Inferior parietal cortex (tissue), 1 donor: Measurements from ENCODE around the gene LPP.
"Not testable (repeated sequence)": the region's sequence is repeated elsewhere in the genome, so short reads cannot be mapped to it uniquely, and the experiment has no call there.

Experiments used
- DNase-seq: peaks from one replicate; pipeline ENCODE4 v3.0.0-alpha.2; 2016; ENCODE audit errors: extremely low spot score

LPP gene

GRCh38 chr3:188397766-188398705 lies 244.1 kb downstream of the LPP start:
- DNase-seq: no peak

DNA sequence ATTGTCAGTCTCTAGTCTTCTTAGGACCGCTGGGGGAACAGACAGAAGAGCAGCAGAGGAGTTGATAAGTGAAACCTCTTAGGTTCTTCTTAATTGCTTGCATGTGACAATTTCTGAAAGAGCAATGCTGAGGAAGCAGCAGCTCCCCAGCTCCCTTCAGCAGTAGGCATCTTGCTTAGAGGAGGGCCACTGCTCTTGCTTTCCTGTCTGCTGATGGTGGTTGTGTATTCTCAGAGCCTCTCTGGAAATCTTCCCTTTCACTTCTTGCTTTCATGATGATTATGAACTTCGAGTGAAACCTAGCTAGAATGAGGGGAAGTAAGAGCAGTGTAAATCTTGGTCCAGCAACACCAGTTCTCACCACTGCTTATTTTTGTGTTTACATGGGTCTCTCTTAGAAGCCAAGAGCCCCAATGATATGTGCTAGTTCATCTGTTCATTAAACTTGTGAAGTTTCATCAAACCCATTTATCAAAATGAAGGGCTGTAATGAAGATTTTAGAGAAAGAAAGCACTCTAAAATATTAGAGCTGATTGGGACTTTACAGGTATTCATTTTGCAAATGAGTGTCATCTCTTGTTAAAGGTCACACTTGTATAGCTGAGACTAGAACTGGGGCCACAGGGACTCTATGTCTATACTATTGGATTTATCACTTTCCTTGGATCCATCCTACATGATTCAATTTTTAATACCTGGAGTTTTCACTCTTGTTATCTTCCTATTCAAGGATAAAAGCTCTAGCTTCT lies 246.7 kb downstream of the LPP start:
- no peak for DNase-seq

DNA sequence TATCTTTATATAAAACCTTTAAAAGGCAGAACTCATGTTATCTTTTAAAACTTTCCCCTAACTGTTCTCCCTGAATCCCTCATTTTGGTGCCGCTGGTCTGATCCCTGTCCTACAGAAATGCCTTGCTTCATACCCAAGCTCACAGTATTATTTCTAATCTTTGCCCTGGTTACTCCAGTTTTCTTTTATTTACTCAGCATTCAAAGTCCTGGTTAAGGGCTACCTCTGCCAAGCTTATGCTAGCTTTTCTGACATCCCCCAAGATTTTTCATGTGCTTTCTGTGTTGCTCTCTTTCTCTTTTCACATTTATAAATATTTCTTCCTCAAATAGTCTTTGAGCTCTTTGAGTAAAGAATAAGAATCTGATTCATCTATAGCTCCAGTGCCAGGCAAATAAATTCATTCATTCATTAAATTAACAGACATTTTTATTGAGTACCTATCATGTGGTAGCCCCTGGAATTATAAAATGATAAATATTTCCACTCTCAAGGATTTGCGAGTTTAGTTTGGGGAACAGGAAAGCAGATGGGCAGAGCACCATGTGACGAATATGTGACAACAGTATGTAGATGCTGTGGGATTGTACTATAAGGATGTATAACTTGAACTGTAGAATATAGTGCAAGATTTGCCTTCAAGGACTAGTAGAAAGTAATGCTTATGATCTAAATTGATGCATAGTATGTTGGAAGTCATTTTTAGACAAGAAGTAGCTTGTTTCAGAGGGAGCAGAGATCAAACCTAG lies 247.5 kb downstream of the LPP start:
- no peak for DNase-seq

GRCh38 chr3:188402229-188402628 lies 248.3 kb downstream of the LPP start:
- no peak for DNase-seq

- DNase-seq: no peak
Measured at GRCh38 chr3:188403404-188403803, 249.4 kb downstream of the LPP start.

- no peak for DNase-seq
Measured at GRCh38 chr3:188404124-188404523, 250.2 kb downstream of the LPP start.

DNA sequence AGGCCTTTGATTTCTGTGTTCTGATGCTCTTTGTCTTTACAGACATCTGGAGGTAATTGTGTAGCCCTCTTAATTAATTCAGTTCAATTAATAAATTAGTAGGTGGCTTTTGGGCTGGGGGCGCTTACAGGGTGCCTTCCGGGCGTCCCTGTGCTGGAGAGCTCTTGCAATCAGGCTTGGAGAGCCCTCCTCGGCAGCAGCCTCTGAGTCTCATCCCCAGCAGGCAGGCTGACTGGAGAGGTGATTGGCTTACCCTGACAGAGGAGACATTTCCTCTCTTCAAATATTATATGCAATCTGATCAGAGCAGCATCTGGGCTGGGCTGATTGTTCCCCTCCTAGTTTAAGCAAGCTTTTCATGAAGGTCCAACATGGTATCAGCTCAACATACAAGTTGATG lies 250.7 kb downstream of the LPP start:
- no peak for DNase-seq

DNA sequence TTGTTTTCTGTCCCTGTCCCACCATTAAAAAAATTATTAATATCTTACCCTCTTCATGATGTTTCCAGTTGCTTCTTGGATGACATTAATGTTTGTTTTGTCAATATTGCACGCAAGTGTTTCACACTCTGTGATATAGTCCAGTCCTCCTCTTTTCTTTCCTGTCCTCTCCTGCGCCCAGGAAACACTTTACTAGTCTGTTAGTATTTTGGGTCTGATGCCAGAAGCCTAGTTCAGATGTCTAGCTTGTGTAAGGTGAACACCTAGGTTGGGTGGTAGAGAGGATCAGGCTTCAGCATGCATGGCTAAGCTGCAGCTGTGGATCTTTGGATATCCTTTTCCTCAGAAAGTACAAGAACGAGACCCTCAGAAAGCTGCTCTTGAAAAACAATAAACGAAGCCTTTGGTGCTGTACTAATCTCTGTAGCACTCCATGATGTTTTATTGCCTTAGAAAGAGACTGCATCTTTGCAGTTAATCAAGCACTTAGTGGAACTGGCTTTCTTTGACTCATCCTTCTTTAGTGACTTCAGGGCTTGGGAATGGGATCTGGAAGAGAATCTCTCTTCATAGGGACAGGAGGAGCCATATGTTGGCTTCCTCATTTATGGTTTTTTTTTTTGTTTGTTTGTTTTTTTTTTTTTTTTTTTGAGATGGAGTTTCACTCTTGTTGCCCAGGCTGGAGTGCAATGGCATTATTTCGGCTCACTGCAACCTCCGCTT lies 253.4 kb downstream of the LPP start:
- no peak for DNase-seq

DNA sequence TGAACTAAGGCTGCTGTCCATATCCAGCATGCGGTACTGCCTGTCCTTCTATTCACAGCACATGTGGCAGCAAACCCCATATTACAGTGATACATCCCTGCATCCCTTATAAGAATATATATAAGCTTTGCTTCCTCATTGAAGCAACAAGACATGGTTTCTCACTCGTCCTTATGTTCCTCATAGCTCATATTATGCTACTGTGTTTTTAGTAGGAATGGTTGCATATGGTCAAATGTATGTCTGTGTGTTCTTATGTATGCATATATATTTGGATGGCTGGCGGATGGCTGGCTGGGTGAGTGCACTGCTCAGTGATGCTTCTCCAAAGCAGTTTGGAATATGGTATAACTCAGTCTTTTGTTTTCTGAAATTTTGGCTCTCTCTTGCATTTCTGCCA lies 254.9 kb downstream of the LPP start:
- no peak for DNase-seq

- DNase-seq: no peak
Measured at GRCh38 chr3:188411750-188412149, 257.8 kb downstream of the LPP start.

GRCh38 chr3:188415196-188415595 lies 261.2 kb downstream of the LPP start:
- DNase-seq: no peak

GRCh38 chr3:188416041-188416440 lies 262.1 kb downstream of the LPP start:
- no peak for DNase-seq

DNA sequence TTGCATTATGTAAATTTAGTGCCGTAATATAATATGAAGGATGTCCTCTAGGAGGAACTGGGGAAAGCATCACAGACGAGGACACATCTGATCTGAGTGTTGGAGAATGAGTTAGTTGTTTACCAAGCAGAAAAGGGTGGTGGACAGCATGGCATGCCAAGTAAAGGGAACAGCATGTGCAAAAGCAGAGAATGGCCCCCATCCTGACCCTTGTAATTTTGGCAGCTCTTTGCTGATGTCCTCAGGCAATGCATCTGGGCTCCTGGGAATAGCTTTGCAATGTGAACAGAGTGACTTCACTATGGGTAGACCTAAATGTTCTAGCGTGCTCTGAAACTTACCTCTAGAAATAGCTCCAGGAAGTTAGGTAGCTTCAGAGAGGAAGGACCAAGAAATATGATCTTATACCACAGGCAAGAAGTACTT lies 263.3 kb downstream of the LPP start:
- no peak for DNase-seq

GRCh38 chr3:188417766-188418165 lies 263.8 kb downstream of the LPP start:
- no peak for DNase-seq

DNA sequence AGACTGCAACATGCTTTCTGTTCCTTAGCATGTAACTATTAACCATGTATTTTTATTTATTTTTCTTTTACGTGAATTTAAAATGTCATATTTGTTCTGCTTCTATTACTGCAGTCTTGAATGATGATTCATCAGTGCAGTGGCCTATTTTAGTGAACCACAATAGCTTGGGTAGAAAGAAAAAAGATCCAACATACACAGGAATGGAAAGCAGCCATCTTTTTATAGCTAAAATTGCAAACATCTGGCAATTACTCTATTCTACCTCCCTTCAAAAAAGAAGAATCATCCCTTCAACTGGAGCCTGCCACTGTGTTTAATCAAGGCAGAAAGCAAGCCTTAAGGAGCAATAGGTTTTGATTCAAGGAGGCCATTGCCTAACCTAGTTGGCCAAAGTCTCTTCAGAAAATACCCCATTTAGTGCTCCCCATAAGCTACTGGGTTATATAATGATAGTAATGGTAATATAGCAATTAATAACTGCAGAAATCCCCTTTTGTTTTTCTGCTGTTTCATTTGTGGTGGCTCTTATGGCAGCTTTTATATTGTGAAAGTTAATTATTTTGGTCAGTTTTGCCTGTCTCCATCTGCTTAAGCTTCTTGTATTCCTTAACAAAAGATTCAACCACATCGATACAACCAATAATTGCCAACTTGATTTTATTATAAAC lies 267.3 kb downstream of the LPP start:
- no peak for DNase-seq

DNA sequence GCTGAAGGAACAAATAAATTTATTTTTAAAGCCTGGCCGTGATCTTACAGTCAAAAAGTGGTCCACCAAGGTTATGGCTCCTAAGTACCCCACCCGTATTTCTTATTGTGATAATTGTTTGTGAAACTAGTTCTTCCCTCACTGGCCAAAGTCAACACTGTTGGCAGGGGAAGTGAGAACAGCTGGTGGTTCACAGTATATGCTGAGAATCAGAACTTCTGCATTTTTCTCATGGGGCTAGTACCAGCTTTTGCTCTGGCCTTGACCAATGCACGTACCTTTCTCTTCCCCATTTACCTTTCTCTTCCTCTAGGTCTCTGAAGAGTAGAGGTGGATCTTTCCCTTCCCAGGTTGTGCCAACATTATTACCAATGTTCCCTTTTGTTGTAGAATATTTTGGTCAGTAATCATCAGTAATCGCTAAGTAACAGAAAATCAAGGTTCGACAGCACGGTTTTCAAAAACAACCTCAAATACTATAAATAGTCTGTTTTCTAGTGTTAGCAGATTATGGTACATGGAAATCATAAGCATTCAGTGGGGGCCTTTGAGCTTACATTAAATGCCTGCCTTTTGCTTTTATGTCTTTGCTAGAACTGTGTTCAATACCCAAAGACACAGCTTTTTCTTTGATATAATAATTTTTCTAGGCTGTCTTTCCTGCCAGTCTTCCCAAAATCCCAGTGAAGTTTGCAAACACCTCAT lies 268.0 kb downstream of the LPP start:
- no peak for DNase-seq

GRCh38 chr3:188427981-188428380 lies 274.0 kb downstream of the LPP start:
- not testable (repeated sequence) for DNase-seq

GRCh38 chr3:188431040-188431439 lies 277.1 kb downstream of the LPP start:
- DNase-seq: no peak

DNA sequence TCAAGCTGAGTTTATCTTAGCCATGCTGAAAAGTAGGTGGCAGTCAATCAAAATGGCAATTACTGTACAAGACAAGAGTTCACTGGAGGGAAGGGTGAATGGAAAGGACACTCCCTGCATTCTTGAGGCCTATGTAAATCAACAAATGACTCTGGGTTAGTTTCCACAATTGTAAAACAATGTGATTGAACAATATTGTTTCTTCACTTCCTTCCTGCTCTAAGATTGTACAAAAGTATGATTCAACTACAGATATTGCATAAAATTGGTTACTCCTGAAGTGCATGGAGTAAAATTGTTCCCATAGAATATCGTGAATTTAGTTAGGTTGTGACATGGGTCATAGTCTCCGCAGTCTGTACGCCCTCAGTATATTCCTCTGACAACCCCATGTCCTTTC lies 277.6 kb downstream of the LPP start:
- DNase-seq: no peak

DNA sequence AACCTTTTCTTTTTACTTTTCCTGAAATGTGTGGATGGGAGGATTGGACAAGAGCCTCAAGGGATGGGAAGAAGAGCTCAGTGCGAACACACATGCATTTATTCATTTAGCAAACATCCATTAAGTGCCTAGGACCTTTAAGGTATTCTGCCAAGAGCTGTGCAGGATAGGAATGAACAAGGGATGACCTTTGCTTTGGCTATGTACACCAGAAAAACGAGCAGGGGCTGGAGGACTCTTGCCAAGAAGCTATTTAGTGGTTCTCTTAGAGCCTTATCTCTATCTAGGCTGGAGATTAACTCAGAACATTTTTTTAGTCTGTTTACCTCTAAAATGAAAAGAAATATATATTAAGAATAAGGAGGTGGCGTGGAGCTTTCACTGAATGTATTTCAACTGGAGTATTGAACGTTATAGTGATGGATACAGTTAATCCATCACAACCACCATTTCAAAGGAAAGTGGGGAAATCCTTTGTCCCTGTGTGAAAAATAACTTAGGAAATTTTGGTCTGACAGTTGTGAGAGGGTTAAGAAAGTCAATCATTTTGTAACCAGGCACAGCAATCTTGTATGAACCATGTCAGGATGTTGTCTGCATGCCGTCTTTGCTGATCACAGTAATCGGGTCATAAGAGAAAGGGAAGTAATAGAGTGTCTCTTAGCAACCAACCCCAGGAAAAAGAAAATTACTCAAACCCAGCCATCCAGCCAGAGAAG lies 279.0 kb downstream of the LPP start:
- no peak for DNase-seq
